ENCODE results near the gene MTPN. TPM values are rescaled to one million over a fixed set of nuclear protein-coding genes. Genes with fewer than 3 reads are reported as not detected.

MTPN gene
- total RNA-seq, 4 donors from 2014 or later, result 48.5 to 94.2 (median 58.7) TPM

GRCh38 chr7:135978624-135979023 lies 1.5 kb upstream of the MTPN start:
- Histone ChIP-seq H3K36me3 (no peaks in the 10 kb centered on the region), H3K4me1 (peaks cover 24 to 28% of the 10 kb centered on the region in 2 donors), H3K27ac (no peak overlapping the region), H3K4me3 (no peak overlapping the region), H3K9me3 (no peaks in the 10 kb centered on the region), H3K27me3 (no peaks in the 10 kb centered on the region)
- ATAC-seq (no peak), DNase-seq (no peak)
- in situ Hi-C loops (cut with MboI; ENCODE audit: low sequenced_read_pairs in 4 of 4) (loop anchor here in 1 of 4 donors (10.0 kb wide), 1 partner anchor 314 kb away; the partner anchor contains the start of gene STMP1), intact Hi-C loops (cut with DNase I; ENCODE audit: low total_unique reads) (loop anchor here (5.0 to 10.0 kb wide), 4 partner anchors 59 to 834 kb away; partner anchors contain the start of gene TMEM140)
- TF ChIP-seq POLR2A (IDR thresholded peaks at IDR 0.05), result no peak
- no peak for TF ChIP-seq CTCF (IDR thresholded peaks at IDR 0.05 in 4 of 5, conservative IDR thresholded peaks at IDR 0.05 in 1 of 5)

DNA sequence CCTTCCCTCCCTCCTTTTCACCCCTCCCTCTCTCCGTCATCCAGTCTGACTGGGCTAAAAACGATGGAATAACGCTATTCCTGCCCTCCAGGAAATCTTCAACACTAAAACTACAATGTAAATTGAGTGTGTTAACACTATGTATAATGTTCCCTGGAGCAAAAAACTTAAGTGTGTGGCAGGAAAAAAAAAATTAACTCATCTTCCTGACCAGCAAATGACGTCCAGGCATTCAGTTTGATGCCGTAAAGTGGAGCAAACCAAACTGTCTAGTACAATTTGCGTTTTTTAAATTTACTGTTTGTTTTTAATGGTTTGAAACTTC lies 545 bp upstream of the MTPN start:
- no peaks in the 10 kb centered on the region for H3K27me3 ChIP-seq
- H3K4me1 ChIP-seq, result peaks cover 30 to 37% of the 10 kb centered on the region in 2 donors
- no peak for TF ChIP-seq POLR2A (IDR thresholded peaks at IDR 0.05)
- no peak for TF ChIP-seq CTCF (IDR thresholded peaks at IDR 0.05 in 4 of 5, conservative IDR thresholded peaks at IDR 0.05 in 1 of 5)
- H3K36me3 ChIP-seq, result no peaks in the 10 kb centered on the region
- no peak for DNase-seq
- intact Hi-C loops (cut with DNase I; ENCODE audit: low total_unique reads), result loop anchor here (1.0 to 10.0 kb wide), 5 partner anchors 60 to 833 kb away; partner anchors contain the start of genes STMP1 and TMEM140
- ATAC-seq, result peak in 1 of 2 donors; percentile 3
- H3K9me3 ChIP-seq, result no peaks in the 10 kb centered on the region
- peak overlapping the region; percentile 89 to 96 (median 92) for H3K27ac ChIP-seq
- H3K4me3 ChIP-seq, result peak overlapping the region; percentile 85 to 99 (median 92)
- in situ Hi-C loops (cut with MboI; ENCODE audit: low sequenced_read_pairs in 4 of 4), result loop anchor here in 1 of 4 donors (10.0 kb wide), 1 partner anchor 313 kb away; the partner anchor contains the start of gene STMP1

DNA sequence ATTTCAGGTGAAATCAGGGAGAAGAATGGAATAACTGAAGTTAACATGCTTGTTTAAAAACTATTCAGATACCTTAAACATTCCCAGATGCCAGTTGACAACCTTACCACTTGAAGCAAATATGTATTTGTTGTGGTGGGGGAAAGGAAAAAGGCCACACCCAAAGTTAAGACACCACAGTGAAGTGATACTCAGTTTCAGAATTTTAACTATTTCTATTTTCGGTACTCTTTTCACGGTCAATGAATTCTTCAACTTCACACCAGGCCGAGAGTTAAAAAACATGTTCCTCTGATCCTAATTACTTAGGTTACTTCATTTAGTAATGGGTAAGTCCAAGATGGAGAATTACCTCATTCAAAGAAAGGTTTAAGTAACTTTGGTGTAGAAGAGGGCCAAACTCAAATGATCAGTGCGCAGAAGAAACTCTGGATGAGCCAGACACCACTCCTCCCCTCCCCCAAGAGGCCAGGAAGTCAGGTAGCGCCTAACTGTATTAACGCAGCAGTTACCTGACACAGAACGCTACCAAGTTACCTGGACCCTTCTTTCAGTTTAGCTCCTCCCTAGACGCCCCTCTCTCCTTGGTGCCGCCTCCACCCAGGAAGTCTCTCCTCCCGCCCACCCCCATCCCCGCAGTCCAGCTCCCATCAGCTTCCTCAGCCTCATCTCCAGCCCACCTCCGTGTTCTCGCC lies 700 bp downstream of the MTPN start:
- no peaks in the 10 kb centered on the region for H3K27me3 ChIP-seq
- in situ Hi-C loops (cut with MboI; ENCODE audit: low sequenced_read_pairs in 4 of 4) (loop anchor here in 1 of 4 donors (10.0 kb wide), 1 partner anchor 312 kb away; the partner anchor contains the start of gene STMP1), intact Hi-C loops (cut with DNase I; ENCODE audit: low total_unique reads) (loop anchor here (1.0 to 10.0 kb wide), 5 partner anchors 61 to 832 kb away; partner anchors contain the start of genes STMP1 and TMEM140)
- peak overlapping the region; percentile 89 to 96 (median 92) for H3K27ac ChIP-seq
- H3K4me3 ChIP-seq, result peak overlapping the region; percentile 85 to 99 (median 92)
- no peaks in the 10 kb centered on the region for H3K9me3 ChIP-seq
- TF ChIP-seq POLR2A (IDR thresholded peaks at IDR 0.05) (no peak), CTCF (IDR thresholded peaks at IDR 0.05 in 4 of 5, conservative IDR thresholded peaks at IDR 0.05 in 1 of 5) (no peak)
- no peaks in the 10 kb centered on the region for H3K36me3 ChIP-seq
- ATAC-seq (peak; percentile 29 to 48), DNase-seq (peak; percentile 8 to 19)
- peaks cover 30 to 48% of the 10 kb centered on the region in 2 donors for H3K4me1 ChIP-seq

GRCh38 chr7:135975166-135975565 lies 2.0 kb downstream of the MTPN start:
- Histone ChIP-seq H3K9me3 (no peaks in the 10 kb centered on the region), H3K4me3 (peak overlapping the region in 1 of 4 donors; percentile 92), H3K27me3 (no peaks in the 10 kb centered on the region), H3K36me3 (no peaks in the 10 kb centered on the region), H3K4me1 (peaks cover 30 to 57% of the 10 kb centered on the region in 2 donors), H3K27ac (no peak overlapping the region)
- intact Hi-C loops (cut with DNase I; ENCODE audit: low total_unique reads) (loop anchor here (5.0 to 10.0 kb wide), 4 partner anchors 62 to 830 kb away; partner anchors contain the start of gene TMEM140), in situ Hi-C loops (cut with MboI; ENCODE audit: low sequenced_read_pairs in 4 of 4) (loop anchor here in 1 of 4 donors (10.0 kb wide), 1 partner anchor 310 kb away; the partner anchor contains the start of gene STMP1)
- no peak for DNase-seq
- no peak for TF ChIP-seq CTCF (IDR thresholded peaks at IDR 0.05 in 4 of 5, conservative IDR thresholded peaks at IDR 0.05 in 1 of 5)
- no peak for TF ChIP-seq POLR2A (IDR thresholded peaks at IDR 0.05)
- ATAC-seq, result no peak

Data from gastrocnemius medialis (tissue), 4 donors.